Progenitor cell of endocrine pancreas (in vitro differentiated cells): ENCODE measurements around the gene GALNTL6. TPM values are rescaled to one million over a fixed set of nuclear protein-coding genes. Genes with fewer than 3 reads are reported as not detected.

ENCODE experiments used
- DNase-seq: peaks from one replicate; pipeline ENCODE4 v3.0.0; 2021; ENCODE audit warnings: low spot score; ENCODE audit not compliant: unreplicated experiment
- H3K27ac Mint-ChIP-seq: 2 replicates; pipeline ENCODE4 v1.8.0; 2021; ENCODE audit warnings: mild to moderate bottlenecking, moderate library complexity, mixed read lengths
- H3K27me3 Mint-ChIP-seq: 2 replicates; pipeline ENCODE4 v1.8.0; 2021; ENCODE audit warnings: mixed read lengths
- H3K36me3 Mint-ChIP-seq: 2 replicates; pipeline ENCODE4 v1.8.0; 2022; ENCODE audit warnings: mixed read lengths; ENCODE audit not compliant: insufficient read depth
- H3K4me1 Mint-ChIP-seq: 2 replicates; pipeline ENCODE4 v1.8.0; 2021; ENCODE audit warnings: low read depth, mixed read lengths
- H3K4me3 Mint-ChIP-seq: 2 replicates; pipeline ENCODE4 v1.8.0; 2021; ENCODE audit warnings: low read depth, mild to moderate bottlenecking, moderate library complexity, mixed read lengths
- H3K9me3 Mint-ChIP-seq: 2 replicates; pipeline ENCODE4 v1.8.0; 2021; ENCODE audit warnings: low read depth, mixed read lengths
- total RNA-seq: library from RNA; stranded (reverse); gene quantifications from 2 replicates; pipeline ENCODE4 v1.2.1, GENCODE V29; 2021
- TF ChIP-seq, protein P1 (sequence below): fragments of 200-600 bp; sonication (generic); IDR thresholded peaks from one replicate; pipeline ENCODE4 v1.5.0; 2021; ENCODE audit warnings: antibody characterized with exemption, mild to moderate bottlenecking; ENCODE audit not compliant: unreplicated experiment

GALNTL6 gene
- total RNA-seq, 1 donor from 2014 or later = 0.14 TPM

- Mint-ChIP-seq H3K36me3 (no peaks in the 10 kb centered on the region), H3K4me3 (no peak overlapping the region), H3K27me3 (no peaks in the 10 kb centered on the region), H3K9me3 (peaks cover 3% of the 10 kb centered on the region), H3K4me1 (peaks cover 23% of the 10 kb centered on the region), H3K27ac (no peak overlapping the region)
- DNase-seq = no peak
- TF ChIP-seq, protein P1, sequence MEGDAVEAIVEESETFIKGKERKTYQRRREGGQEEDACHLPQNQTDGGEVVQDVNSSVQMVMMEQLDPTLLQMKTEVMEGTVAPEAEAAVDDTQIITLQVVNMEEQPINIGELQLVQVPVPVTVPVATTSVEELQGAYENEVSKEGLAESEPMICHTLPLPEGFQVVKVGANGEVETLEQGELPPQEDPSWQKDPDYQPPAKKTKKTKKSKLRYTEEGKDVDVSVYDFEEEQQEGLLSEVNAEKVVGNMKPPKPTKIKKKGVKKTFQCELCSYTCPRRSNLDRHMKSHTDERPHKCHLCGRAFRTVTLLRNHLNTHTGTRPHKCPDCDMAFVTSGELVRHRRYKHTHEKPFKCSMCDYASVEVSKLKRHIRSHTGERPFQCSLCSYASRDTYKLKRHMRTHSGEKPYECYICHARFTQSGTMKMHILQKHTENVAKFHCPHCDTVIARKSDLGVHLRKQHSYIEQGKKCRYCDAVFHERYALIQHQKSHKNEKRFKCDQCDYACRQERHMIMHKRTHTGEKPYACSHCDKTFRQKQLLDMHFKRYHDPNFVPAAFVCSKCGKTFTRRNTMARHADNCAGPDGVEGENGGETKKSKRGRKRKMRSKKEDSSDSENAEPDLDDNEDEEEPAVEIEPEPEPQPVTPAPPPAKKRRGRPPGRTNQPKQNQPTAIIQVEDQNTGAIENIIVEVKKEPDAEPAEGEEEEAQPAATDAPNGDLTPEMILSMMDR = no peak
These were observed 967.4 kb downstream of the GALNTL6 start for GRCh38 chr4:172780566-172781081.

- Mint-ChIP-seq H3K27ac (no peak overlapping the region), H3K4me1 (peaks cover 11% of the 10 kb centered on the region), H3K4me3 (no peak overlapping the region), H3K9me3 (peaks cover 6% of the 10 kb centered on the region), H3K36me3 (no peaks in the 10 kb centered on the region), H3K27me3 (no peaks in the 10 kb centered on the region)
- TF ChIP-seq, protein P1 = no peak
- DNase-seq = no peak
These were observed 972.4 kb downstream of the GALNTL6 start for GRCh38 chr4:172785613-172786012.

- H3K4me3 Mint-ChIP-seq = no peak overlapping the region
- H3K4me1 Mint-ChIP-seq = peaks cover 6% of the 10 kb centered on the region
- no peak overlapping the region for H3K27ac Mint-ChIP-seq
- no peaks in the 10 kb centered on the region for H3K36me3 Mint-ChIP-seq
- TF ChIP-seq, protein P1 = no peak
- no peak for DNase-seq
- H3K27me3 Mint-ChIP-seq = no peaks in the 10 kb centered on the region
- H3K9me3 Mint-ChIP-seq = peaks cover 6% of the 10 kb centered on the region
These were observed 973.0 kb downstream of the GALNTL6 start for GRCh38 chr4:172786039-172786792.

- no peaks in the 10 kb centered on the region for H3K27me3 Mint-ChIP-seq
- H3K9me3 Mint-ChIP-seq = peaks cover 6% of the 10 kb centered on the region
- H3K4me3 Mint-ChIP-seq = no peak overlapping the region
- no peak for DNase-seq
- TF ChIP-seq, protein P1 = no peak
- H3K27ac Mint-ChIP-seq = no peak overlapping the region
- H3K4me1 Mint-ChIP-seq = peaks cover 6% of the 10 kb centered on the region
- no peaks in the 10 kb centered on the region for H3K36me3 Mint-ChIP-seq
These were observed 973.9 kb downstream of the GALNTL6 start for GRCh38 chr4:172787111-172787510.

GRCh38 chr4:172791841-172792240 is 978.6 kb downstream of the GALNTL6 start:
- no peak for DNase-seq
- Mint-ChIP-seq H3K36me3 (no peaks in the 10 kb centered on the region), H3K9me3 (peaks cover 3% of the 10 kb centered on the region), H3K27me3 (no peaks in the 10 kb centered on the region), H3K27ac (no peak overlapping the region), H3K4me1 (peaks cover 6% of the 10 kb centered on the region), H3K4me3 (no peak overlapping the region)
- TF ChIP-seq, protein P1 = no peak
